Measurements from ENCODE around the gene APBA2.
"Not testable (repeated sequence)": the region's sequence is repeated elsewhere in the genome, so short reads cannot be mapped to it uniquely, and the experiment has no call there.

APBA2 gene

DNA sequence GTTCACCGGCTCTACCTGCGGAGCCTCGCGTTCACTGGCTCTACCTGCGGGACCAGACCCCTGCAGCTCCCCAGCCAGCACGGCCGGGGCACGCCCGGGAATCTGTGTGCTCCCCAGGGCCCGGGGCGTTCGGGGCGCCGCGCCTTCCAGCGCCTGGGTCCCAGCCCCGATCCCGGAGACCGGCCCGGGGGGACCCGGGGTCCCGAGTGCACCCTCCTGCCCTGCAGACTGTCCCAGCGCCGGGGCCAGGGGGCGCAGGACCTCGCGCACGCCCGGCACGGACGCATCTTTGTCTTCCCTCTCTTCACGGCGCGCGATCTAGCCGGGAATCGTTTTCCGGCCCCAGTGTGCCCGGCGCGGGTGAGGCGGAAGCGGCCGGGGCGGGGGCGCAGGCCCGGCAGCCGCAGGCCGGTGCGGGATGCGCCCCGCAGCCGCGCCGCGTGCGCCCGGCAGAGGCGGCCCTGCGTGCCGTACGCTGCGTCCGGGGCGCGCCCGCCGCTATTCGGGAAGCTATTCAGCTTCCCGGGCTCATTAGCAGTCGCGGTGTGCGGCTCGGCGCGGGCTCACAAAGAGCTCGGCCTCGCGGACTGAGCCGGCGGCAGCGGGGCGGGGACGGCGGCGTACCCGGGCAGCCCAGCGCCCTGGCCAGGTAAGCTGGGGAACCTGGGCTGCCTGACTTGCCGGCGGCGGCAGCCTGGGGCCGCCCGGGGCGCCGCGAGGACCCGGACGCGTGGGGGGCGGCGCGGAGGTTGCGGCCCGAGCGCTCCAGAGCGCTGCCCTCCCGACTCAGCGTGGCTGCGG is at the start of gene APBA2:
Gene APBA2, plus strand, starts transcription at position 345 of the 801 bp plus-strand sequence. CDS start 167,911 bp downstream, outside the sequence.
- peak; percentile 55 to 61 for ATAC-seq

DNA sequence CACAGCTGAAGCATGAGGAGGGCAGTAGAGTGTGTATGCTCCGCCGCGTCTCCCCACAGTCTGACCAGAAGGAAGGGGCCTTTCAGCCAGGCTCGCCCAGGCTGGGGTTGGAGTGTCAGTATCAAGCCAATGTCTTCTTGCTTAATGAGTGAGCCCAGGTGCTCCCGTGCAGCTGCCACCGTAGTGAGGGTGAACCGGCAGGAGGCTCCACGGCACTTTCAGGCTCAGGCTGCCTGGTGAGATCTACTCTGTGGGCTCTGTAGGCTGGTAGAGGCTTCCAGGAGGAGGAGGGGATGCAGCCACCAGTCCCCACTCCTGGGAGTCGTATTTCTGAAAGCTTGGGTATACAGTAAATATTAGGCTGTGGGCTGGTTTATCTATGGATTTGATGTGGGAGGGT is 45.5 kb upstream of the APBA2 start:
- ATAC-seq, result not testable (repeated sequence)

- not testable (repeated sequence) for ATAC-seq
These were observed 43.6 kb upstream of the APBA2 start for GRCh38 chr15:28842210-28842609.

GRCh38 chr15:28843520-28843919 is 42.3 kb upstream of the APBA2 start:
- ATAC-seq, result not testable (repeated sequence)

- ATAC-seq, result not testable (repeated sequence)
These were observed 41.6 kb upstream of the APBA2 start for GRCh38 chr15:28844147-28844546.

- peak; percentile 97 to 99 for ATAC-seq
These were observed 38.5 kb upstream of the APBA2 start for GRCh38 chr15:28847247-28847646.

DNA sequence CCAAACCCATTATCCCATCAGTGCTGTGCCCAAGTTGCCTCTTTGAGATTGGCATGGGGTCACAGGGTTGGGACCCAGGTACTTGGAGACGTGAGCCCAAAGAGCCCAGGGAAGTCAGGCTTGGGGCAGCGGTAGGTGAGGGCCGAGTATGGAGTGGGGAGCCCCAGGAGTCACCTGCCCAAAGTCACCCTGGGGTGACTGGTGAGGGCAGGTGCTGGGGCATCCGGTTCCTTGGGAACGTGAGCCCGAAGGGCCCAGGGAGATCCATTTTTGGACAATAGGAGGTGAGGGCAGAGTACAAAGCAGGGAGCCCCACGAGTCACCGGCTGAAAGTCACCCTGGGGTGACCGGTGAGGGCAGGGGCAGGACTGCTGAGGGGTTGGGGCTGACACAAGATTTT is 37.8 kb upstream of the APBA2 start:
- ATAC-seq, result not testable (repeated sequence)

DNA sequence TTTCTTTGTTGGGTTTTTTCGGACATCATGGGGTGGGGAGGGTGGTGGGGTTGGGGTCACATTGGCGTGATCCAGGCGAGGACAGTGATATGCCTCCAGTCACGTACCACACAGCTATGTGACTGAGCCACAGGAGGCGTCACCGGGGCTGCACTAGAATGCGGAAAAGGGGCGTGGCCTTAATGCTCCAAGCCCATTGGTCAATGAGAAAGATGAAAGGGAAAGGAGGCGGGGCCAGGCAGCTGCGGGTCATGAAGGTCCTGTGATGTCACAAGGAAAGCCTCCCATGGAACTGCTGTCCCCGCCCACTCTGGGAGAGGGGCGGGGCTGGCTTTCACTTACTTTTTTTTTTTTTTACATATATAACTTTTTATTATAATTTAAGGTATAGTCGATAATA is 37.3 kb upstream of the APBA2 start, which contains the start of gene GOLGA6L7:
Gene GOLGA6L7, minus strand, starts transcription at position 124 of the 400 bp plus-strand sequence. Its CDS starts 95 bp downstream, at position 29.
- ATAC-seq, result not testable (repeated sequence)

DNA sequence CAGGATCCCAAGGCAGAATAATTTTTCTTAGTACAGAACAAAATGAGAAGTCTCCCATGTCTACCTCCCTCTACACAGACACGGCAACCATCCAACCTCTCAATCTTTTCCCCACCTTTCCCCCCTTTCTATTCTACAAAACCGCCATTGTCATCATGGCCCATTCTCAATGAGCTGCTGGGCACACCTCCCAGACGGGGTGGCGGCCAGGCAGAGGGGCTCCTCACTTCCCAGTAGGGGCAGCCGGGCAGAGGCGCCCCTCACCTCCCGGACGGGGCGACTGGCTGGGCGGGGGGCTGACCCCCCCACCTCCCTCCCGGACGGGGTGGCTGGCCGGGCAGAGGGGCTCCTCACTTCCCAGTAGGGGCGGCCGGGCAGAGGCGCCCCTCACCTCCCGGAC is 36.5 kb upstream of the APBA2 start:
- ATAC-seq, result not testable (repeated sequence)

- ATAC-seq, result not testable (repeated sequence)
These were observed 36.0 kb upstream of the APBA2 start for GRCh38 chr15:28849766-28850165.

DNA sequence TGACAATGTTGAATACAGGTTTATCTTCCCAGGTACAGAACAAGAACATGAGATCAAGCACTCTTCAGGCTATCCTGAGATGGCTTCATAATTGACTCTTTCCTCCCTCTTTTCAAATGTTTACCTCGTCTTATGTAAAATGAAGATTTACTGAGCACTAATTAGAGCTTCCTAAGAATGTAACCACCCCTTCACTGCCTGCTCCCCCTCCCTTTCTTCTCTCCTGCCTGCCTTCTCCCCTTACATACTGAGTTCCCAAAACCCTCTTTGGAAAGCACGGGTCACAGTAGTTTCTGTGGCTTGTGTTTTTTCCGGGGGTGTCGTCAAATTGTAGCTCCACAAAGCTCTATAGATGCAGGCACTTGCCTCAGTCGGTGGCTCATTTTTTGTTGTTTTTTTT is 32.1 kb upstream of the APBA2 start:
- not testable (repeated sequence) for ATAC-seq

DNA sequence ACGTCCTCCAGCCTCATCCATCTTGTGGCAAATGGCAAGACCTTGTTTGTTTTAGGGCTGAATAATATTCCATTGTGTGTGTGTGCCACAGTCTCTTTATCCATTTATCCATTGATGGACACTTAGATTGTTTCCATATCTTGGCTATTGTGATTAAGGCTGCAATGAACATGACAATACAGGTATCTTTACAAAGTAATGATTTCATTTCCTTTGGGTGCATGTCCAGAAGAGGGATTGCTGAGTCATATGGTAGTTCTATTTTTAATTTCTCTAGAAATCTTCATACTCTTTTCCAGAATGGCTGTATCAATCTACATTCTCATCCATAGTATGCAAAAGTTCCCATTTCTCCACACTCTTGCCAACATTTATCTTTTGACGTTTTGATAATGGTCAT is 31.2 kb upstream of the APBA2 start:
- not testable (repeated sequence) for ATAC-seq

DNA sequence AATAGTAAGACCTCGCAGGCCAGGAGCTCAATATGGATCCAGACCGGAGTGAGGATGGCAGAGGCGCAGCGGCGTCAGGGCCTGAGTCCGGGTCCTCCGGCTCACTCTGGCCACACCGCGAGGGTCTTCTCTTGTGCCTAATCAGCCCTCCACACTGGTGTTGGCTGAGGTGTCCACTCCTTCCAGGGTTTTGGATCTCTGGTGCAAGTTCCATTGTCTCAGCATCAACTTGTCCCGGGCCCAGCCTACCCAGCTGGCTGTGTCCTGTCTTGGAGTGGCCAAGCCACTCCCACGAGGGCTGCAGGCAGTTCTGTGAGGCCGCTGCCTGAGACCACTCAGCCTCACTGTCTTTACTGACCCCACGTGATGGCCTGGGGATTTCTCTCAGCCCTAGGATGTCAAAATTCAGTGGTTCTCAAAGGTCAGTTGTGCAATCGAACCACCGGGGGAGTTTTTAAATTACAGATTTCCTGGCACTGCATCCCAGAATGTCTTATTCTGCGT is 24.7 kb upstream of the APBA2 start:
- no peak for ATAC-seq

- ATAC-seq, result not testable (repeated sequence)
These were observed 24.0 kb upstream of the APBA2 start for GRCh38 chr15:28861589-28862293.

DNA sequence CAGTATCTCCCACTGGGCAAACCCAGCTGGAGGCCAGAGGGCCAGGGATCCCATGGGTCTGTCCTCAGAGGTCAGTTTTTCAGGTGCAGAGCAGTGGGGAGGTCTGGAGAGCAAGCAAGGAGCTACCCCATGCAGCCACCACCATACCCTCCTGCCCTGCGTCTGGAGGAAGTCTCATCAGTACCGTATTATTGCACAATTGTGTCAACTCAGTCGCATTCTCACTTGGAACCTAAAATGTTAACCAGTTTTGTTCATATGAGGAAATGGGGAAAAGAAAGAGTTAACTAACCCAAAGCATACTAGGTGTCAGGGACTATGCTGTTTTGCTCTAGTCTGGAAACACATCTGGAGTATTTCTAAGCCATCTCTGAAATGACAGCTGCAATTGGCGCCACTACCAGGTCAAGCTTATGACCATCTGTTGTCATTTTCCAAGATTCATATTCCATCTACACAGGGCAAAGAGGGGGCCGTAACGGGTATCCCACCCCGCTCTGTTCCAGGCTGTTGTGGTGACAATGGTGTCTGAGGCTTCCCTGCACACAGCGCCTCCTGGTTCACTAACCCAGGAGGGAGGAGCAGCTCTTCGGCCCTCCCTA is 16.9 kb upstream of the APBA2 start:
- ATAC-seq, result no peak

GRCh38 chr15:28871168-28871567 is 14.6 kb upstream of the APBA2 start:
- no peak for ATAC-seq

GRCh38 chr15:28873006-28873405 is 12.8 kb upstream of the APBA2 start:
- no peak for ATAC-seq

- no peak for ATAC-seq
These were observed 12.1 kb upstream of the APBA2 start for GRCh38 chr15:28873585-28874190.

- no peak for ATAC-seq
These were observed 10.2 kb upstream of the APBA2 start for GRCh38 chr15:28875461-28876000.

DNA sequence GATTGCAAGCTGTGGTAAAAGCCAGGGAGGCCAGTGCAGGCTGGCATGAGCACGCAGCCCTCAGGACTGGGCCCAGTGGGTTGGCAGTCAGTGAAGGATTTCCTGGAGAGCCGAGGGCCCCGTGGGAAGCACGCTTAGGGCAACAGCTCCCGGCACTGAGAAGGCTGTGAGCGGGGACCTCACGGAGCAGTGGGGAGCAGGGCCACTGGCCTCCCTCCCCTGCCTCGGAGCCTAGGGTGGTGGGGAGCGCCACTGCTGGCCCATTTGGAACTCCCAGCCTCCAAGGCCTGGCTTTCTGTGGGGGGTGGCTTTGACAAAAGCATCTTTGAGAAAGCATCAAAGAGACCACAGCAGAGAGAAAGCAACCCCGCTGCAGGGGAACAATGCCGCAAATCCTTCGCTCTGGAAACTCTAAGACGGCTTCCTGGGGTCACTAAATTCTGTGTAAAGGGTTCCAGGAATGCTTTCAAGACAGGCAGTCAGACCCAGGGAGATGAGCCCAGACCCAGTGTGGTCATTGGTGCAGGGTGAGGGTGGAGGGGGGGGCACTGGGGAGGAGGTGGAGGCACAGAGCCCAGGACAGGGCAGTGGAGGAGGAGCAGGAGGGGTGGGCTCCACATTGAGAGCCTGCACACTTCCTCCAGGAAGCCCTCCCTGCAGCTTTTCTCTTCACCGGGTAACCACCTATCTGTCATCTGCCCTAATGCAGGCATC is 9.5 kb upstream of the APBA2 start:
- no peak for ATAC-seq

GRCh38 chr15:28876845-28877185 is 9.0 kb upstream of the APBA2 start:
- ATAC-seq, result no peak

- no peak for ATAC-seq
These were observed 7.6 kb upstream of the APBA2 start for GRCh38 chr15:28878209-28878608.
